Anterior cingulate cortex (tissue), 58 donors: Measurements from ENCODE around the gene FOCAD.
"Not testable (repeated sequence)": the region's sequence is repeated elsewhere in the genome, so short reads cannot be mapped to it uniquely, and the experiment has no call there.

Source experiments
- DNase-seq, 58 donors: peaks; one replicate each; lab custom pipeline; 2025; lab: John Stamatoyannopoulos, UW

The FOCAD gene

GRCh38 chr9:20670395-20670794 is 13.7 kb upstream of the FOCAD start:
- DNase-seq = no peak

GRCh38 chr9:20671635-20672034 is 12.4 kb upstream of the FOCAD start:
- no peak for DNase-seq

GRCh38 chr9:20673537-20673936 is 10.5 kb upstream of the FOCAD start:
- DNase-seq = not testable (repeated sequence)

GRCh38 chr9:20681467-20681866 is 2.6 kb upstream of the FOCAD start:
- DNase-seq = no peak

GRCh38 chr9:20683351-20684034 is 566 bp upstream of the FOCAD start:
- DNase-seq = peak in 33 of 58 donors; percentile 3 to 64 (median 41)

GRCh38 chr9:20684875-20685696 is 1.0 kb downstream of the FOCAD start:
- no peak for DNase-seq

GRCh38 chr9:20685769-20686168 is 1.7 kb downstream of the FOCAD start:
- no peak for DNase-seq

GRCh38 chr9:20689833-20690232 is 5.8 kb downstream of the FOCAD start:
- DNase-seq = no peak

GRCh38 chr9:20692554-20692953 is 8.5 kb downstream of the FOCAD start:
- DNase-seq = no peak

- DNase-seq = no peak
These were observed 9.0 kb downstream of the FOCAD start for GRCh38 chr9:20693068-20693467.

- DNase-seq = no peak
These were observed 10.2 kb downstream of the FOCAD start for GRCh38 chr9:20694248-20694647.

- DNase-seq = no peak
These were observed 13.1 kb downstream of the FOCAD start for GRCh38 chr9:20697021-20697719.

GRCh38 chr9:20698782-20699181 is 14.7 kb downstream of the FOCAD start:
- DNase-seq = no peak

GRCh38 chr9:20701060-20701459 is 17.0 kb downstream of the FOCAD start:
- DNase-seq = no peak

- DNase-seq = no peak
These were observed 18.5 kb downstream of the FOCAD start for GRCh38 chr9:20702570-20702969.

- DNase-seq = no peak
These were observed 19.1 kb downstream of the FOCAD start for GRCh38 chr9:20703146-20703545.

GRCh38 chr9:20707708-20708107 is 23.6 kb downstream of the FOCAD start:
- no peak for DNase-seq

GRCh38 chr9:20713172-20713571 is 29.1 kb downstream of the FOCAD start:
- DNase-seq = no peak

GRCh38 chr9:20714442-20715415 is 30.7 kb downstream of the FOCAD start:
- DNase-seq = no peak

GRCh38 chr9:20722221-20722620 is 38.2 kb downstream of the FOCAD start:
- peak in 4 of 58 donors; percentile 2 to 52 (median 16) for DNase-seq
